Hematopoietic multipotent progenitor cell treated with erythropoietin and hydrocortisone succinate and interleukin-3 and kit ligand, for 8 days (in vitro differentiated cells): ENCODE results near the gene ORAI1.
A peak's percentile ranks its signal among the peaks of the same experiment; 100 is the strongest.
"Not testable (repeated sequence)": the region's sequence is repeated elsewhere in the genome, so short reads cannot be mapped to it uniquely, and the experiment has no call there.

ENCODE experiments used
- DNase-seq: peaks from one replicate; pipeline ENCODE4 v3.0.0-alpha.2; 2015

The ORAI1 gene

DNA sequence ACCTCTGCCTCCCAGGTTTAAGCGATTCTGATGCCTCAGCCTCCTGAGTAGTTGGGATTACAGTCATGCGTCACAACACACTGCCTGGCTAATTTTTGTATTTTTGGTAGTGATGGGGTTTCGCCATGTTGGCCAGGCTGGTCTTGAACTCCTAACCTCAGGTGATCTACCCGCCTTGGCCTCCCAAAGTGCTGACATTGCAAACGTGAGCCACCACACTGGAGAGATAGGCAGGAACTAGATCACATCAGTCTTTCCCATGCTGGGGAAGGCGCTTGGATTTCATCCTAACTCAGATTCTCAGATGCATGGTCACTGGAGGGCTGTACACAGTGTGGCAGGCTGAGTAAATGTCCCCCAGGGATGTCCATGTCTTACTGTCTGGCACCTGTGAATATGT, 18.0 kb upstream of the ORAI1 start:
- DNase-seq, result no peak

DNA sequence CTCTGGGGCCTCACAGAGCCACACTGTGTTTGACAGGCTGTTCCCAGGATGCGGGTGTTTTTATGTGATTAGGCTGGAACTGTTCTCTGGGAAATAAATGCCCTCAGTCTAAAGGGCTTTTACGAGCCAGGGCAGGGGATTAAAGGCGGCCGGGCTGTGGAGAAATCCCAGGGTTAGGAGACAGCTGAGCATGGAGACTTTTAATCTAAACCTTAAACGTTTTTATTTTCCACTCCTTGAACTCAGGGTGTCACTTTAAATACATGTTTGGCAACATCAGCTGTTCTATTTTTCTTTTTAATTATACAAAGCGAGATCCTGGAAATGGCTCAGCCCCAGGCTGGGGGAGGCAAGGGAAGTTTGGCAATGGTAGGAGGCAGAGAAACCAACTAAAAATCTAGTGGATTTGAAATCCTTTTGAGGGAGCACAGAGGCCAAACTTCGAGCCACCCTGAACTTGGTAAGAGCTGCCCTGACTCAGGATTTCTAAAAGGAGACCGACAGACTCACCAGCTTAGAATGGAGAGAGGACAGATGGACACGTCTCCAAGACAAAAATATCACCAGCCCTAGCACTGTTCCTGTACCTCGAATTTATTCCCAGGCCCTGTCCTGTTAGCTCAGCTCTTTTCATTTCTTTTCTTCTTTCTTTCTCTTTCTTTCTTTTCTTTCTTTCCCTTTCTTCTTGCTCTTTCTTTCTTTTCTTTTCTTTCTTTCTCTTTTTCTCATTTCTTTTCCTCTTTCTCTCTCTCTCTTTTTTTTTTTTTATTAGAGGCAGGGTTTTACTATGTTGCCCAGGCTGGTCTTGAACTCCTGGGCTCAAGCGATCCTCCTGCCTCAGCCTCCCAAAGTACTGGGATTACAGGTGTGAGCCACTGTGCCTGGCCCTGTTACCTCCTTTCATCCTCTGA, 15.8 kb upstream of the ORAI1 start:
- DNase-seq, result no peak

DNA sequence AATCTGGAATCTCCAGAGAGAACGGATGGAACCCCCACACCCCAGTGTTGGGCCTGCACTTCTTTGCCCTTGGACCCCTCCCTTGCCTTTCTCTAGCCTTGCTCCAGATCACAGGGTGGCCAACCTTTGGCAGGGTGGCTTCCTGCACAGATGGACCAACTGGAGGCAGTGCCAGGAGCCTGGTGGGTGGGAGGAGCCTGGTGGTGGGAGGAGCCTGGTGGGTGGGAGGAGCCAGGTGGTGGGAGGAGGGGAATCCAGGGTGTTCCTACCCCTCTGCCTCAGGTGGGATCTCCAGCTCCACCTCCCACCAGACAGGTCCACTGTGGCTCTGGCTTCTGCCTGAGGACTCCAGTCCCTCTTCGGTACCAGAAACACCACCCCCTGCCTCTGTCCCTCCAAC, 15.0 kb upstream of the ORAI1 start:
- DNase-seq, result no peak

DNA sequence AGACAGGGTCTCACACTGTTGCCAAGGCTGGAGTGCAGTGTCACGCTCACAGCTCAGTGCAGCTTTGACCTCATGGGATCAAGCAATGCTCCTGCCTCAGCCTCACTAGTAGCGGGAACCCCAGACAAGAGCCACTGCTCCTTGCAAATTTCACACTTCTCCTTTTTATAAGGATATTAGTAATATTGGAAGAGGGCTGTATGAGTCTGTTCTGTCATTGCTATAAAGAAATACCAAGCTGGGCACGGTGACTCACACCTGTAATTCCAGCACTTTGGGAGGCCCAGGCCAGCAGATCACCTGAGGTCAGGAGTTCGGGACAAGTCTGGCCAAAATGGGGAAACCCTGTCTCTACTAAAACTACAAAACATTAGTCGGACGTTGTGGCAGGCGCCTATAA, 12.9 kb upstream of the ORAI1 start:
- no peak for DNase-seq

DNA sequence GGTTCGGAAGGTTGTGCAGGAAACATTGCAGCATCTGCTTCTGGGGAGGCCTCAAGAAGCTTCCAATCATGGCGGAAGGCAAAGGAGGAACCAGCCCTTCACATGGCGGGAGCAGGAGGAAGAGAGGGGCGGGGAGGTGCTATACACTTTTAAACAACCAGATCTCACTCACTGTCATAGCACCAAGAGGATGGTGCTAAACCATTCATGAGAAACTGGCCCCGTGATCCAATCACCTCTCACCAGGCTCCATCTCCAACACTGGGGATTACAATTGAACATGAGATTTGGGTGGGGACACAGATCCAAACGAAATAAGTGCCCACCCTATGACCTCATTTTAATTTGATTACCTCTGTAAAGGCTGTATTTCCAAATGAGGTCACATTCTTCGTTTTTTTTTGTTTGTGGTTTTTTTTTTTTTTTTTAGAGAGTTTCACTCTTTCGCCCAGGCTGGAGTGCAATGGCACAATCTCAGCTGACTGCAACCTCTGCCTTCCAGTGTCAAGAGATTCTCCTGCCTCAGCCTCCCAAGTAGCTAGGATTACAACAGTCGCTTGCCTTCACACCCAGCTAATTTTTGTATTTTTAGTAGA, 11.4 kb upstream of the ORAI1 start:
- DNase-seq, result no peak

DNA sequence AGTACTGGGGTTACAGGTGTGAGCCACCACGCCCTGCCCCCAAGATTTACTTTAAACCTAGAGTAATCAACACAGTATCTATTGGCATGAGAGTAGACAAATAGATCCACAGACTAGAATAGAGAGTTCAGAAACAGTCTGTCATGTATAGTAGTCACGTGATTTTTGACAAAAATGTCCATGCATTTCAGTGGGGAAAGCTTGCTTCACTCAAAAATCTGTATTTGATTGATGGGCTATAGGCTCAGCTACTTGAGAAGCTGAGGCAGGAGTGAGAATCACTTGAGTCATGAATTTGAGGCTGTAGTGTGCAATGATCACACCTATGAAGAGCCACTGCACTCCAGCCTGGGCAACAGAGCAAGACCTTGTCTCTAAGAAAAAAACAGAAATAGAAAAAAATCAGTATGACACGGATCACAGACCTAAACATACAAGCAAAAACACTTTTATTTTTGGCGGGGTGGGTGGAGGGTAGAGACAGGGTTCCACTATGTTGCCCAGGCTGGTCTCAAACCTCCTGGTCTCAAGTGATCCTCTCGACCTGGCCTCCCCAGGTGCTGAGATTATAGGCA, 7.6 kb upstream of the ORAI1 start:
- no peak for DNase-seq

DNA sequence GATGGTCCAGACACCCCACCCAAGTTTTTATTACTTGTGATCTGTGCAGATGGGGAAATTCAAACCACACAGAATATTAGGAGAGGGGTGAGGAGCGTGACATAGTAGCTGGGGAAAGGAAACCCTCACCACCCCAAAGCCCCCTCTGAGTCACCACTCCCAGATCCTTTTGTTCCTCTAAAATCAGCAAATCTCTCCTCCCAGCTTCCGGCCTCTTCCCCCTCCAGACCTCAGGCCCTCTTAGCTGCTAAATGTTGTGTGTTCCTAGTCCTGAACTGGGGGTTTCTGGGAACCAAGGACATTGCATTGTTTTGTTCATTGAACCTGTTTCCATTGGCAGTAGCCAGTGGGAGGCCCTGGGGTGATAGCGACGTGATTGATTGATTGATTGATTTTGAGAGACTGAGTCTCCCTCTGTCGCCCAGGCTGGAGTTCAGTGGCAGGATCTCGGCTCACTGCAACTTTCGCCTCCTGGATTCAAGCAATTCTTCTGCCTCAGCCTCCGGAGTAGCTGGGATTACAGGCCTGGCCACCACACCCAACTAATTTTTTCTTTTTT, 5.9 kb upstream of the ORAI1 start:
- no peak for DNase-seq

DNA sequence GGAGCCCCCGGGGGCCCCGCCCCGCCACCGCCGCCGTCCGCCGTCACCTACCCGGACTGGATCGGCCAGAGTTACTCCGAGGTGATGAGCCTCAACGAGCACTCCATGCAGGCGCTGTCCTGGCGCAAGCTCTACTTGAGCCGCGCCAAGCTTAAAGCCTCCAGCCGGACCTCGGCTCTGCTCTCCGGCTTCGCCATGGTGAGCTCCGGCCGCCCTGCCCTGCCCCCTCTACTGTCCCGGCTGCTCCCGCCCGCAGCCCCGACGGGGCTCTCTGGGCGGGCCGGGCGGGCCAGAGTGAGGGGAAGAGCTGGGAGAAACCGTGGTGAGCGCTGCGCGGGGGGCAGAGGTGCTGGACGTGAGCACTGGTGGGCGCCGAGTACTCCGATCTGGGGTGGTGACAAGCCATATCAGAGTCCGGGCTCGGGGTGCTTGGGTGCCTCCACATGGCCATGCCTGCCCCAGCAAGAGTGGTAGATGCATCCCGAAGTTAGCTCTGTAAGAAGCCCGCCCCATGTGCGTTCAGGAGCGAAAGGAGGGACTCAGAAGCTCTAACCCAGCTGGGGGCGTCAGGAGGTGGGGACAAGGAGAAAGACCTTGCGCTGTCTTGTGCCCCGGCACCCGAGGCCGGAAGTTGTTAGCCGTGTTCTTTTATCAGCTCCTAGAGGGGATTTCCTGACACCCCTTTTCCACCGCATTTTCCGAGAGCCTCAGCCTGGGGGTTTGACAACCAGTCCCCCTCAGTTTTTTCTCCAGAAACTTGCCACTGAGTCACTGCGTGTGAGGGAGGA, 717 bp downstream of the ORAI1 start:
- peak; percentile 70 for DNase-seq

DNA sequence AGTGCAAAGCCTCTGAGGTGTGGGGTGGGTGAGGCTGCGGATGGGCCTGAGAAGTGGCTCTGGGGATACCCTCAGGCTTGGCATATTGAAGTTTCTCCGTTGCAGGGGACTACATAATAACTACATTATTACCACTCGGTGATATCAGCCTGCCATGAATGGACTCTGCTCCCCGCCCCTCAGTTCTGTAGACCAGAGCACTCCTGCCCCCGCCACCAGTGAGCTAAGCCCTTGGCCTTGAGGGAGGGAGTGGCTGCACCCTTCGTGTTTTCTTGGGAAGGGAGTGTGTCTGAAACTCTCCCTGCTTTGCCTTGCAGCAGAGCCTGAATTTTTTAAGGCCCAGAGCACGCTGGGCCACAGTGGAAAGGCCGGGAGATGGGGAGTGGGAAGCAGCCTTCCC, 1.7 kb downstream of the ORAI1 start:
- DNase-seq, result peak; percentile 51

DNA sequence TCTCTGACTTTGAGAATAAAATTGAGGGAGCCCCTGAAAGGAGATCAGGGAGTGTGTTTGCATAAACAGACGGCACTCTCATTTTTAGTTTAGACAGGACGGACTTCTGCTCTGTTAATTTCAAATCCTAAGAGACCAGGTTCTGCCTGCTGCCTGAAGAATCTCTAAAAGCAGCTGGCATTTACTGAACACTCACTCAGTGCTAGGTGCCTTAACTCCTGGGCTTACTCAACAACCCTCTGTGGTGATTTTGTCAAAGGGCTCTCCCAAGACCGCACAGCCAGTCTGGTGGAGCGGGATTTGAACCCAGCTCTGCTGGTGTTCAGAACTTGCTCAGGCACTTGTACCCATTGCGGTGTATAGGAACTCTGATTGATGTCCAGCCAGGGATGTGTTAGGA, 2.2 kb downstream of the ORAI1 start:
- DNase-seq, result peak; percentile 17

DNA sequence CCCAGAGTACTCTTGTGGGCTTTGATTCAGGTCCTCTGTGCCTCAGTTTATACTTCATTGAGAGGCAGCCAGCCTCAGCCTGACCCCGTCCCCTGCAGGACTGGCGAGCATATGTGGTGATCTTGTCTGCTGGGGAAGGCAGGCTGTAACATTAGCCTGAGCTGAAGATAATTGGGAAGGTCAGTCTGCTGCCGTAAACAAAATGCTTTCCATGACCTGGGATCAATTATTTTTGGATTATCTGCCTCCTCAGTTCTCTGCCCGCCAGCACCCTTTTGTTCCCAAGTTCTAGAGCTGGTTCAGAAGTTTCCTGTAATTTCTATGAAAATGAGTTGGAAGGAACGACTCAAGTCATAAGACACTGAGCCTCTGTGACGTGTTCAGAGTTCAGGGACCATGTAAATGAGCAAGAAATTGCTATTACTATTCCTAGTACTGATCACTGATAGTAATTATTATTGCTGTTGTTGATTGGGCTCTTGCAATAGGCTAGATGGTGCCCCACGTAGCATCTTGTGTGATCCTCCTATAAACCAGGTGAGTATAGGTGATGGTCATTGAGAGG, 4.5 kb downstream of the ORAI1 start:
- no peak for DNase-seq

DNA sequence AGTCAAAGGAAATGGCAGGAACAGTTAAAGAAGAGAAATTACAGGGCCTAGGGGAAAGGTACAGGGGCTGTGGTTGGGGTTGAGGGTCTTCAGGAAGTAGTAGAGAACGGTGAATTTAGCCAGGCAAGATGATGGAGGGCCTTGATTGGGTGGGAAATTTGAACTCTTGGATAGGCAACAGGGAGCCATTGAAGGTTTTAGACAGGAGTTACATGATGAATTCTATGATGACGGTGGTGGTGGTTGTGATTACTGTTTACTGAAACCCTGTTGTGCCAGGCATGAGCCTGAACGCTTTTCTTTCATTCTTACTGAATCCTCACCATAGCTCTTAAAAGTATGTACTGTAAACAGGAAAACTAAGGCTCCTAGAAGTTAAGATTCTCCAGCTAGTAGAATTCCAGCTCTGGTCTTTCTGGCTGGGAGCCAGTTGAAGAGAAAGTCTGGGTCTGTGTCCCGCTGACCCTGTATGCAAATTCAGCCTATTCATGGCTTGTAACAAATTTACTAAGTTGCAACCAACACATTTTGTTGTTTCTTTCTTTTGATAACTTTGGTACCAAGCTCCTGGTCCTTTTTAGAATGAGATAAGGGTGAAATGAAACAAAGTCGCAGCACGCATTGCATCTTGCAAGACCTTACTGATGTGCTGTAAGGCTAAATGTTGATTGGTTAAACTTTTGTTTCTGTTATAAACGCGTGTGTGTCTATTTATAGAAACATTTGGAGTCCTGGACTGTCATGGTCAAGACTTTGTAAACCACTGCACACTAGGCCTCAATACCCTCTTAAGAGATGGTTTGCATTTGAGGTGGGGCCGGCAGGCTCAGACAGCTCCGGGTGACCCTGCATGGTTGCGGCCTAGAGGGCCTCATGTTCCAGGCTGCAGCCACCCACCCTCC, 6.0 kb downstream of the ORAI1 start:
- DNase-seq, result no peak

DNA sequence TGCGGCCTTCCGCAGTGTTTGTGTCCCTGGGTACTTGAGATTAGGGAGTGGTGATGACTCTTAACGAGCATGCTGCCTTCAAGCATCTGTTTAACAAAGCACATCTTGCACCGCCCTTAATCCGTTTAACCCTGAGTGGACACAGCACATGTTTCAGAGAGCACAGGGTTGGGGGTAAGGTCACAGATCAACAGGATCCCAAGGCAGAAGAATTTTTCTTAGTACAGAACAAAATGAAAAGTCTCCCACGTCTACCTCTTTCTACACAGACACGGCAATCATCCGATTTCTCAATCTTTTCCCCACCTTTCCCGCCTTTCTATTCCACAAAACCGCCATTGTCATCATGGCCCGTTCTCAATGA, 7.5 kb downstream of the ORAI1 start:
- DNase-seq, result not testable (repeated sequence)

DNA sequence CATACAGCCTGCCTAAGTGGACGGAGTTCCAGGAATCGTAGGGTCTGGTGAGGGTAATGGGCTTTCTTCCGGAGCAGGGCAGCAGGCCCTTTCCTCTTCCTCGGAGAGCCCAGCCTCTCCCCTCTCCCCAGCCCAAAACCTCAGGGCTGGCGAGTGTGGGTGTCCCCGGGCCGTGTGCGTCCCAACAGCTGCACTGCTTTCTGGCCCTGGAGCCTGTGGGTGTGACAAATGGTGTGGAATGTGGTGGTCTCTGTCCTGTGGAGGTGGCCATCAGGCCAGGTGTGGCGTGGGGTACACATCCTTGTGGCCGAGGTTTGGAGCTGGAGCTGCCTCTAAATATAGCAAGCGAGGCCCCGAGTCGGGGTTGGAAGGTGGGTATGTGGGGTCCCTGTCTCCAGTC, 8.5 kb downstream of the ORAI1 start:
- no peak for DNase-seq

DNA sequence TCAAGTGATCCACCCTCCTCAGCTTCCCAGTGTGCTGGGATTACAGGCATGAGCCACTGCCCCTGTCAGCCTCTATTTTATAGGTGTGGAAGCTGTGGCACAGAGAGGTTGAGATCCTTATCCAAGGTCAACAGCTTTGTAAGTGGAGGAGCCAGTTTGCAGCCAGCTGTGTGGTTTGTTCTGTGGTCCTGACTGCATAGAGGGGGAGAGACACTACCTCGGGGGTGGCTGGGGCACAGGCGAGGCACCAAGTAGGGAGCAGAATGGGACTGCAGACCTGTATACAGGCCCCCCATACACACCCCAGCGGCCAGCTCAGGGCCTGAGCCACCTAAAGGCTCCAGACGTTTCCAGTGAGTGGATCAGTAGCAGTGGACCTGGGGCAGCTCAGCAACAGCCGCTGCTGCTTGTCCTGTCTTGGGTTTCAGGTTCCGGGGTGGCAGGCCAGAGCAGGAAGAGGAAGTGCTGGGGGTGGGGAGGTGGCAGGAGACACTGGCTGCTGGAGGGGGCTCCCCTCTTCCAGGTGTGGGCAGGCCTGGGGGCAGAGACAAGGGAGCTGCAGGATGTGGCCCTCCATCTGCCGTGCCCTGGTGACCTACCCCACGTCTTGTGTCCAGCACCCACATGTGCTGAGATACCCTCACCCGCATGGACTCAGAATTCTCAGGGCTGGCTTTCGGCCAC, 11.0 kb downstream of the ORAI1 start:
- DNase-seq, result peak; percentile 62

DNA sequence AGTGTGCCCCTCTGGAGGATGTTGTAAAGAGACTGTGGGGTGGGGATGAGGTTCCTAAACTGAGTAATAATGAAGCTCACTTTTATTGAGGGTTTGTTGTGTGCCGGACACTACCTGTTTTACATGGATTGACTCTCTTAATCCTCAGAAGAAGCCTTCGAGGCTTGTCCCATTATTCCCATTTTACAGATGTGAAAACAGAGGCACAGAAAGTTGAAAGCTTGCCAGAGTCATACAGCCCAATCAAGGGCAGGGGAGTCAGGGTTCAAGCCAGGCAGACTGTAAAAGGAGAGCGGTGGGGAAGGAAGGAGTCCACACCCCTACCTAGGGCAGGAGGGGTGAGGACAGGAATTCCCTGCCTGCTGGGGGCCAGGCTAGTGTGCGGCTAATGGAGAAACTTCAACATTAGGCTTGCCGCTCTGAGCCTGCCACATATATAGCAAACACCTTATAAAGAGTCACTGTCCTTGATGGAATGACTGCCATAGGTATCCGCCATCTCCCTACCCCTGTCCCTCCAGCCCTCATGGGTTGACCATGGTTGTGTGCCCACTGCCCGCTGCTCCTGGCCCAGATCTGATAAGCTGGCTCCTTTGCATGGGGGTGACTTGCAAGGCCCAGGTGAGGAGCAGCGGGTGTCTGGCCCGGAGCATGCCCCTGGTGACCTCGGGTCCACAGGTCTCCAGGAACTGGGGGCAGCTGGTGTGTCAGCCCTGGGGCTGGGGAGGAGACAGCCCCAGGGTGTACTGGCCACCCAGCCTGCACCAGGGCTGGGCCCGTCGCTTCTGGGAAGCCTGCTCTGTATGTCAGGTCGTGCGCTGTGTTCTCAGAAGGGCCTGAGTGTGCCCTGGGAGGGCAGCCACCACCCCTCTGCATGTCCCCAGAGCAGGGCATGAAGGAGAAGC, 12.2 kb downstream of the ORAI1 start:
- no peak for DNase-seq

DNA sequence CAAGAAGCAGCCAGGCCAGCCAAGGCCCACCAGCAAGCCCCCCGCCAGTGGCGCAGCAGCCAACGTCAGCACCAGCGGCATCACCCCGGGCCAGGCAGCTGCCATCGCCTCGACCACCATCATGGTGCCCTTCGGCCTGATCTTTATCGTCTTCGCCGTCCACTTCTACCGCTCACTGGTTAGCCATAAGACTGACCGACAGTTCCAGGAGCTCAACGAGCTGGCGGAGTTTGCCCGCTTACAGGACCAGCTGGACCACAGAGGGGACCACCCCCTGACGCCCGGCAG, 15.0 kb downstream of the ORAI1 start:
- no peak for DNase-seq

DNA sequence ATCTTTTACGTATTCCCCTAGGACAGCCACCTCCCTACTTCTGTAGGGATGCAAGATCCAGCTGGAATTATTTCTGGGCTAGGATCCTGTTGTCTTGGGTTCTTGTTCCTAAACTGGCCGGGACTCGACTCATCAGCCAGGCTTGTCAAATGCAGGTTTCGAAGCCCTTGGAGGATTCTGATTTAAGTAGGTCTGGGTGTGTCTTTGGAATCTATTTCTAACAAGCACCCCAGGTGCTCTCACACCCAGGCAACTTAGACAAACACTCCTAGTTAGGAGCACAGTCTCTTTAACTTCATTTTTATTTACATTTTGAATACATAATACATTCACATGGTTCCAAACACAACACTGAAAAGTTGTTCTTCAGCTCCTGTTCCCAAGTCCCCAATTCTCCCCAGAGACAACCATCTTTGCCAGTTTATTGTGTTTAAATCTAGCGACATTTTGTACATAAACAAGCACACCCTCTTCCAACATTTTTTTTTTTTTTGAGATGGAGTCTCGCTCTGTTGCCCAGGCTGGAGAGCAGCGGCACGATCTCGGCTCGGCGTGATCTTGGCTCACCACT, 22.2 kb downstream of the ORAI1 start:
- no peak for DNase-seq

DNA sequence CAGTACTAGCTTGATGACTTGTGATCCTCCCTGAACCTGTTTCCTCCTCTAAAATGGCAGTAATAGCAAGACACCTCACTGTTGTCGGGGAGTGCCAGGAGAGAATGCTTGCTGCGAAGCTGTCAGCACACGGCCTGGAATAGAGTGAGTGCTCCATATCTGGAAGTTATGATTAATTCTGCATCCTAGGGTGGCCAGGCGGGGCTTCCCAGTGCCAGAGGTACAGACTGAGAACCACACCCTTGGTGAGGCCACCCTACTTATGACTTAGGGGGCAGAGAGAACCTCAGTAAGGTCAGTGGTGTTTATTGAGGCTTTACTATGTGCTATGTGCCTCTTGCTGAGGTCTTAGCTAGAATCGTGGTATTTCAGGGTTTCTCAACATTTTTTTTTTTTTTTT, 23.0 kb downstream of the ORAI1 start:
- peak; percentile 56 for DNase-seq

DNA sequence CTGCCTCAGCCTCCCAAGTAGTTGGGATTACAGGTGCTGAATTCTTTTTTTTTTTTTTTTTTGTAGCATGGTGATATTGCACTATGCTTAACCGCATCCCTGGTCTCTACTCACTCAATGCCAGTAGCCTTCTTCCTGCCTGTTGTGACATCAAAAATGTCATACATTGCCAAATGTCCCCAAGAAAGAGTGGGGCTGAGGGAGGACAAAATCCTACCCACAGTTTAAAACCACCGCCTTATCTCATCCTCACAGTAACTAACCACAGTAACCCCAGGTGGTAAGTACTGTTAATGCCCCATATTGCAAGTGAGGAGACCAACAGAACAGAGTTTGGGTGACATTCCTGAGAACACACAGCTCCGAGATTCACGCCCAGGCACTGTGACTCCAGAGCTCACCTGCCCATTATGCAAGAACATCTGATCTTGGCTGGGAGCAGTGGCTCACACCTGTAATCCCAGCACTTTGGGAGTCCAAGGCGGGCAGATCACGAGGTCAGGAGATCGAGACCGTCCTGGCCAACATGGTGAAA, 23.6 kb downstream of the ORAI1 start:
- DNase-seq, result peak; percentile 97
